Vagina (tissue), 2 donors: Measurements from ENCODE around the gene EVL. TPM values are rescaled to one million over a fixed set of nuclear protein-coding genes. Genes with fewer than 3 reads are reported as not detected.

ENCODE experiments used
- DNase-seq, 2 donors: peaks; one replicate each; pipeline ENCODE4 v3.0.0-alpha.2; 2017; ENCODE audit errors: extremely low spot score in 2 of 2
- H3K27ac ChIP-seq: fragments of 200-600 bp; sonication (generic); one replicate; pipeline ENCODE4 v1.5.1; 2019
- H3K27me3 ChIP-seq: fragments of 200-600 bp; sonication (generic); one replicate; pipeline ENCODE4 v1.5.1; 2019
- H3K36me3 ChIP-seq, 2 donors: fragments of 200-600 bp; sonication (generic); one replicate each; pipeline ENCODE4 v1.5.1; 2017 to 2019
- H3K4me1 ChIP-seq: fragments of 200-600 bp; sonication (generic); one replicate; pipeline ENCODE4 v1.5.1; 2019
- H3K4me3 ChIP-seq, 2 donors: fragments of 200-600 bp; sonication (generic); 1 replicate in 1 of 2; 2 replicates in 1 of 2; pipeline ENCODE4 v1.5.1; 2016 to 2019
- H3K9me3 ChIP-seq: fragments of 200-600 bp; sonication (generic); one replicate; pipeline ENCODE4 v1.5.1; 2019
- CTCF ChIP-seq, 3 experiments: fragments of 450-650 bp in 2 of 3; fragments of 200-600 bp in 1 of 3; sonication (generic) in 1 of 3; IDR thresholded peaks; one replicate each; pipeline ENCODE4 v1.5.1; 2017 to 2019; ENCODE audit warnings: antibody characterized with exemption in 3 of 3, mild to moderate bottlenecking in 2 of 3, moderate library complexity in 2 of 3
- POLR2A ChIP-seq, 2 donors: fragments of 450-650 bp; IDR thresholded peaks; one replicate each; pipeline ENCODE4 v1.6.1; 2017; ENCODE audit warnings: antibody characterized with exemption in 2 of 2, mild to moderate bottlenecking in 2 of 2, moderate library complexity in 2 of 2
- POLR2AphosphoS5 ChIP-seq, 2 donors: sonication (generic); formaldehyde crosslinking; IDR thresholded peaks; one replicate each; pipeline ENCODE4 v1.9.0; 2017; ENCODE audit warnings: antibody characterized with exemption in 2 of 2, mild to moderate bottlenecking in 2 of 2, low read depth in 1 of 2; ENCODE audit not compliant: insufficient read depth in 1 of 2
- intact Hi-C: fragments of 100-400 bp; cut with DNase I; formaldehyde crosslinking; loops from one replicate; pipeline ENCODE4 v1.15.1; 2023
- total RNA-seq: library from RNA; depleted of rRNA; stranded (reverse); fragments of >200 nt; gene quantifications from one replicate; pipeline ENCODE4 v1.2.3, GENCODE V29; 2016

The EVL gene
- total RNA-seq, 1 donor from 2014 or later: 112 TPM

- Histone ChIP-seq H3K36me3 (peaks cover 0 to 11% of the 10 kb centered on the region in 2 donors), H3K4me1 (peaks cover 1% of the 10 kb centered on the region), H3K9me3 (no peaks in the 10 kb centered on the region), H3K4me3 (no peak overlapping the region), H3K27me3 (no peaks in the 10 kb centered on the region), H3K27ac (no peak overlapping the region)
- TF ChIP-seq POLR2A (IDR thresholded peaks at IDR 0.05): no peak
- no peak for TF ChIP-seq POLR2AphosphoS5 (IDR thresholded peaks at IDR 0.05; ENCODE audit: insufficient read depth in 1 of 2, low read depth in 1 of 2)
- no peak for TF ChIP-seq CTCF (IDR thresholded peaks at IDR 0.05)
- intact Hi-C loops: no loop called here
- no peak for DNase-seq
Observed at GRCh38 chr14:100138082-100138787, 73.0 kb downstream of the EVL start.

- Histone ChIP-seq H3K27ac (no peak overlapping the region), H3K4me1 (no peaks in the 10 kb centered on the region), H3K36me3 (peaks cover 0 to 11% of the 10 kb centered on the region in 2 donors), H3K4me3 (no peak overlapping the region), H3K27me3 (no peaks in the 10 kb centered on the region), H3K9me3 (no peaks in the 10 kb centered on the region)
- no peak for TF ChIP-seq POLR2AphosphoS5 (IDR thresholded peaks at IDR 0.05; ENCODE audit: insufficient read depth in 1 of 2, low read depth in 1 of 2)
- TF ChIP-seq POLR2A (IDR thresholded peaks at IDR 0.05): no peak
- no peak for TF ChIP-seq CTCF (IDR thresholded peaks at IDR 0.05)
- intact Hi-C loops: no loop called here
- DNase-seq: no peak
Observed at GRCh38 chr14:100138955-100139354, 73.7 kb downstream of the EVL start.

GRCh38 chr14:100140452-100141078, 75.3 kb downstream of the EVL start:
- no peak for TF ChIP-seq CTCF (IDR thresholded peaks at IDR 0.05)
- no peak for TF ChIP-seq POLR2A (IDR thresholded peaks at IDR 0.05)
- no peak for TF ChIP-seq POLR2AphosphoS5 (IDR thresholded peaks at IDR 0.05; ENCODE audit: insufficient read depth in 1 of 2, low read depth in 1 of 2)
- H3K4me3 ChIP-seq: no peak overlapping the region
- H3K4me1 ChIP-seq: peaks cover 9% of the 10 kb centered on the region
- H3K9me3 ChIP-seq: no peaks in the 10 kb centered on the region
- H3K27me3 ChIP-seq: no peaks in the 10 kb centered on the region
- H3K36me3 ChIP-seq: peaks cover 0 to 7% of the 10 kb centered on the region in 2 donors
- intact Hi-C loops: no loop called here
- H3K27ac ChIP-seq: no peak overlapping the region
- DNase-seq: no peak

- no peak for TF ChIP-seq CTCF (IDR thresholded peaks at IDR 0.05)
- TF ChIP-seq POLR2AphosphoS5 (IDR thresholded peaks at IDR 0.05; ENCODE audit: insufficient read depth in 1 of 2, low read depth in 1 of 2): no peak
- TF ChIP-seq POLR2A (IDR thresholded peaks at IDR 0.05): no peak
- Histone ChIP-seq H3K36me3 (peaks cover 0 to 7% of the 10 kb centered on the region in 2 donors), H3K4me3 (no peak overlapping the region), H3K27ac (peak overlapping the region; percentile 38), H3K4me1 (peaks cover 13% of the 10 kb centered on the region), H3K27me3 (no peaks in the 10 kb centered on the region), H3K9me3 (no peaks in the 10 kb centered on the region)
- intact Hi-C loops: no loop called here
- no peak for DNase-seq
Observed at GRCh38 chr14:100141098-100141497, 75.9 kb downstream of the EVL start.
